Effector CD8-positive, alpha-beta T cell (primary cell): ENCODE results near the gene BCR.

Experiments
- DNase-seq: peaks from one replicate; lab custom pipeline; 2025; lab: John Stamatoyannopoulos, UW

BCR gene

GRCh38 chr22:23176645-23177027, 3.7 kb upstream of the BCR start:
- no peak for DNase-seq

- DNase-seq, result no peak
Observed at GRCh38 chr22:23177197-23177596, 3.1 kb upstream of the BCR start.

- peak; percentile 45 for DNase-seq
Observed at GRCh38 chr22:23178512-23179254, 1.6 kb upstream of the BCR start.

GRCh38 chr22:23179381-23180299, 669 bp upstream of the BCR start:
- no peak for DNase-seq

- DNase-seq, result no peak
Observed at GRCh38 chr22:23180893-23181720, 798 bp downstream of the BCR start.

GRCh38 chr22:23181721-23182308, 1.5 kb downstream of the BCR start:
- no peak for DNase-seq

- no peak for DNase-seq
Observed at GRCh38 chr22:23182309-23183060, 2.2 kb downstream of the BCR start.

GRCh38 chr22:23183061-23183698, 2.9 kb downstream of the BCR start:
- no peak for DNase-seq

- DNase-seq, result no peak
Observed at GRCh38 chr22:23184100-23184763, 3.9 kb downstream of the BCR start.

- no peak for DNase-seq
Observed at GRCh38 chr22:23184764-23185113, 4.4 kb downstream of the BCR start.

GRCh38 chr22:23187211-23187610, 6.9 kb downstream of the BCR start:
- no peak for DNase-seq

- DNase-seq, result no peak
Observed at GRCh38 chr22:23187871-23188700, 7.8 kb downstream of the BCR start.

- no peak for DNase-seq
Observed at GRCh38 chr22:23190526-23190925, 10.2 kb downstream of the BCR start.

- DNase-seq, result no peak
Observed at GRCh38 chr22:23192133-23192532, 11.8 kb downstream of the BCR start.

- no peak for DNase-seq
Observed at GRCh38 chr22:23192558-23192957, 12.2 kb downstream of the BCR start.

GRCh38 chr22:23193196-23193827, 13.0 kb downstream of the BCR start:
- no peak for DNase-seq

GRCh38 chr22:23193882-23194281, 13.6 kb downstream of the BCR start:
- DNase-seq, result no peak

GRCh38 chr22:23196165-23196564, 15.9 kb downstream of the BCR start:
- no peak for DNase-seq

GRCh38 chr22:23197836-23198235, 17.5 kb downstream of the BCR start:
- DNase-seq, result no peak
